Mesothelial cell of epicardium (in vitro differentiated cells): Measurements from ENCODE around the gene ADAM12. TPM values are rescaled to one million over a fixed set of nuclear protein-coding genes. Genes with fewer than 3 reads are reported as not detected.

Experiments
- DNase-seq, 2 experiments: peaks; one replicate each; pipeline ENCODE4 v3.0.0; 2021; ENCODE audit warnings: low spot score in 2 of 2; ENCODE audit not compliant: unreplicated experiment in 2 of 2
- H3K27ac Mint-ChIP-seq: 2 replicates; pipeline ENCODE4 v1.8.0; 2021; ENCODE audit warnings: mixed read lengths
- H3K27me3 Mint-ChIP-seq: 2 replicates; pipeline ENCODE4 v1.8.0; 2021; ENCODE audit warnings: low read depth, mixed read lengths
- H3K36me3 Mint-ChIP-seq: 2 replicates; pipeline ENCODE4 v1.8.0; 2021; ENCODE audit warnings: mixed read lengths
- H3K4me1 Mint-ChIP-seq: 2 replicates; pipeline ENCODE4 v1.8.0; 2021; ENCODE audit warnings: mixed read lengths
- H3K4me3 Mint-ChIP-seq: 2 replicates; pipeline ENCODE4 v1.8.0; 2021; ENCODE audit warnings: mild to moderate bottlenecking, moderate library complexity, mixed read lengths
- H3K9me3 Mint-ChIP-seq: 2 replicates; pipeline ENCODE4 v1.8.0; 2021; ENCODE audit warnings: mixed read lengths
- total RNA-seq: library from RNA; stranded (reverse); gene quantifications from 3 replicates; pipeline ENCODE4 v1.2.1, GENCODE V29; 2021
- TF ChIP-seq, protein P1 (sequence below): fragments of 200-600 bp; sonication (generic); IDR thresholded peaks from one replicate; pipeline ENCODE4 v1.5.0; 2021; ENCODE audit warnings: antibody characterized with exemption; ENCODE audit not compliant: unreplicated experiment

Gene ADAM12, protein sequence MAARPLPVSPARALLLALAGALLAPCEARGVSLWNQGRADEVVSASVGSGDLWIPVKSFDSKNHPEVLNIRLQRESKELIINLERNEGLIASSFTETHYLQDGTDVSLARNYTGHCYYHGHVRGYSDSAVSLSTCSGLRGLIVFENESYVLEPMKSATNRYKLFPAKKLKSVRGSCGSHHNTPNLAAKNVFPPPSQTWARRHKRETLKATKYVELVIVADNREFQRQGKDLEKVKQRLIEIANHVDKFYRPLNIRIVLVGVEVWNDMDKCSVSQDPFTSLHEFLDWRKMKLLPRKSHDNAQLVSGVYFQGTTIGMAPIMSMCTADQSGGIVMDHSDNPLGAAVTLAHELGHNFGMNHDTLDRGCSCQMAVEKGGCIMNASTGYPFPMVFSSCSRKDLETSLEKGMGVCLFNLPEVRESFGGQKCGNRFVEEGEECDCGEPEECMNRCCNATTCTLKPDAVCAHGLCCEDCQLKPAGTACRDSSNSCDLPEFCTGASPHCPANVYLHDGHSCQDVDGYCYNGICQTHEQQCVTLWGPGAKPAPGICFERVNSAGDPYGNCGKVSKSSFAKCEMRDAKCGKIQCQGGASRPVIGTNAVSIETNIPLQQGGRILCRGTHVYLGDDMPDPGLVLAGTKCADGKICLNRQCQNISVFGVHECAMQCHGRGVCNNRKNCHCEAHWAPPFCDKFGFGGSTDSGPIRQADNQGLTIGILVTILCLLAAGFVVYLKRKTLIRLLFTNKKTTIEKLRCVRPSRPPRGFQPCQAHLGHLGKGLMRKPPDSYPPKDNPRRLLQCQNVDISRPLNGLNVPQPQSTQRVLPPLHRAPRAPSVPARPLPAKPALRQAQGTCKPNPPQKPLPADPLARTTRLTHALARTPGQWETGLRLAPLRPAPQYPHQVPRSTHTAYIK
- 10.1 to 13.4 TPM (median 13.3 TPM) in 3 replicates for total RNA-seq

DNA sequence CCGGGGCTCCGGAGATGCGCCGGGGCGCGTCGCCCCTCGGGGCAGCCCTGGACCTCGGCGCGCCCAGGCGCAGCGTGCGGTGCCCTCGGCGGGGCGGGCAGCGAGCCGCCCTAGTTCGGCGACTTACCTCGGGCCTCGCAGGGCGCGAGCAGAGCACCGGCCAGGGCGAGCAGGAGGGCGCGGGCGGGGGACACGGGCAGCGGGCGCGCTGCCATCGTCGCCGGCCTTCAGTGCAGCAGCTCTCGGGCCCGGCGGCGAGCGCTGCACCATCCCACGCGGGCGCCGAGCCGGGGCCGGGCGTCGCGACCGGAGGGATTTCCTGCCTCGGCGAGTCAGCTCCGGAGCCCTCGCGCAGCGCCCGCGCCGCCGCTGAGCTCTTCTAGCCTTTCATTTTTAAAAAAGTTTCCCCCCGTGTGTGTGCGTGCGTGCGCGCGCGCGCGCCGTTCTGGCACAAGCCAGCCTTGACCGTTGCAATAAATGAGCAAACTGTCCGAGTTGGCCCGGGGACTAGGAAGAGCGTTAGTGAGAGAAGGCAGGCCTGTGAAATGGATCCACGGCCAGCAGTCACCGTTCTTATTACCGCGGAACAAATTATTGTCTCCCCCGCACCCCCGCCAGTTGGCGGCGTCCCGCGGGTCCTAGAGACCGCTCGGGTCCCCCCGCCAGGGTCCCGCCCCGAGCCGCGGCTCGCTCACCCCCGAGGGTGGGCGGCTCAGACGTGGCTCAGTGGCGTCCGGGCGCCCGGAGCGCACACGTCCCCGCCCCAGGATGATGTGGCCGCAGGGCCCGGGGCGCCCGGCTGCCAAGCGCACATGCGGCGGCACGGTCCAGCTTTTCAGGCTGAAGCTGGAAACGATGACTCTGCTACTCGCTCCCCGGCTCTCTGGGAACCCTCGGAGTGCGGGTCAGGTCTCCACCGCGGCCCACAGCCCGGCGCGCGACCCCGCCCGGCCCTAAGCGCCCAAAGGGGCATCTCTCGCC lies at the start of gene ADAM12:
ADAM12 (minus strand) TSS at position 547 of the 981 bp plus-strand sequence; CDS start at position 215, 332 bp downstream.
- H3K27ac Mint-ChIP-seq = peak within 1 kb of the TSS; percentile 40
- peak within 1 kb of the TSS; percentile 82 for H3K4me3 Mint-ChIP-seq
- TF ChIP-seq, protein P1, sequence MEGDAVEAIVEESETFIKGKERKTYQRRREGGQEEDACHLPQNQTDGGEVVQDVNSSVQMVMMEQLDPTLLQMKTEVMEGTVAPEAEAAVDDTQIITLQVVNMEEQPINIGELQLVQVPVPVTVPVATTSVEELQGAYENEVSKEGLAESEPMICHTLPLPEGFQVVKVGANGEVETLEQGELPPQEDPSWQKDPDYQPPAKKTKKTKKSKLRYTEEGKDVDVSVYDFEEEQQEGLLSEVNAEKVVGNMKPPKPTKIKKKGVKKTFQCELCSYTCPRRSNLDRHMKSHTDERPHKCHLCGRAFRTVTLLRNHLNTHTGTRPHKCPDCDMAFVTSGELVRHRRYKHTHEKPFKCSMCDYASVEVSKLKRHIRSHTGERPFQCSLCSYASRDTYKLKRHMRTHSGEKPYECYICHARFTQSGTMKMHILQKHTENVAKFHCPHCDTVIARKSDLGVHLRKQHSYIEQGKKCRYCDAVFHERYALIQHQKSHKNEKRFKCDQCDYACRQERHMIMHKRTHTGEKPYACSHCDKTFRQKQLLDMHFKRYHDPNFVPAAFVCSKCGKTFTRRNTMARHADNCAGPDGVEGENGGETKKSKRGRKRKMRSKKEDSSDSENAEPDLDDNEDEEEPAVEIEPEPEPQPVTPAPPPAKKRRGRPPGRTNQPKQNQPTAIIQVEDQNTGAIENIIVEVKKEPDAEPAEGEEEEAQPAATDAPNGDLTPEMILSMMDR = no peak
- H3K9me3 Mint-ChIP-seq = peaks cover 11% of the 10 kb centered on the region
- peaks cover 43% of the 10 kb centered on the region for H3K27me3 Mint-ChIP-seq
- H3K4me1 Mint-ChIP-seq = peaks cover 18% of the 10 kb centered on the region
- peak; percentile 29 to 59 for DNase-seq
- peaks cover 4% of the 10 kb centered on the region for H3K36me3 Mint-ChIP-seq

DNA sequence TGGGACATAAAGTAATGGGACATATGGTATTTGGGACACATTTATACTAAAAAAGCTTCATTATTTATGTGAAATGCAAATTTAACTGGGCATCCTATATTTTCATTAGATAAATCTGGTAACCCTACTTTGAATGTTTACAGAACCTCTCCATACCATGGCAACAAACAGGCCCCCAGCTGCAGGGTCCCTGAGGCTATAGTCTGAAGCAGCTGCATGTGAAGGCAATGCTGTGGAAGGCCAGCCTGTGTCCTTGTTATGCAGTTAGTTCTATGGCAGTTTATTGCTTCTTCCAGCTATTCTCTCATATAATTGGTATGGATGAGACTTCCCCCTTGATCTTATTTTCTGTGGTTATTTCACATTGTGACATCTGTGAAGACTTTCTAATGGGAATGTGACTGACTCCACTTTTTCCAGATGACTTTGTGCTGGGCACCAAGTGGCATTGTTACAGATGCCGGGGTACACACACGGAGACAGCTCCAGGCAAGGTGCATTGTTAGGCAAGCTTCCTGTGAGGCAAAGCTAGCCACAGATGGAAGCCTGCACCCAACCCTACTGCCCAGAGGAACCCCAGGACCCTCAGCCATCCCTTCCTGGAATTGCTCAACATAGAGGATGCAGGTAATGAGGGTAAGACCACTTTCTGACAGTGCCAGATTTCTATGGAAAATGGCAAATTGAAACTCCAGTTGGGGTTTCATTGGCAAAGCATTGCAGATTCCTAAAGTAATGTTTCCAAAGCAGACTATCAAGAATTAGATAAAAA lies 49.5 kb upstream of the ADAM12 start:
- TF ChIP-seq, protein P1 = no peak
- Mint-ChIP-seq H3K4me1 (peaks cover 6% of the 10 kb centered on the region), H3K9me3 (peaks cover 26% of the 10 kb centered on the region), H3K27me3 (no peaks in the 10 kb centered on the region), H3K36me3 (no peaks in the 10 kb centered on the region), H3K27ac (no peak overlapping the region), H3K4me3 (no peak overlapping the region)
- no peak for DNase-seq

DNA sequence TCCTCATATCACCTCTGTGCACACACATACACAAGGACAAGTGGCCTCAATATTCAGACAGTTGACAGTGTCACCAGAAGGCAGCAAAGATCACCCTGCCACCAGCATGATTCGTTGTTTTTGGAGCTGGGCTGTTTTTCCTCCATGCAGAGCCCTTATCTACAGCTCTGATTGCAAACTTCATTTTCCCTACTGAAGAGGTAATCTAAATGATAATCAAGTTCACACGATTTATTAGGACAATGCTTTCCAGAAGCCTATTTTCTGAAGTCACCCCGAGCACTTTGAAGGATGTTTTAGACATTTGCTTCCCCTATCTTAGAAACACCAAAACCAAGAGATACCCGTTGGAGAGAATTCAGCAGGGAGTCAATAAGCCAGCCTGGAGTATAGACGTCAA lies 46.0 kb upstream of the ADAM12 start:
- Mint-ChIP-seq H3K4me3 (no peak overlapping the region), H3K27me3 (peaks cover 5% of the 10 kb centered on the region)
- TF ChIP-seq, protein P1 = no peak

DNA sequence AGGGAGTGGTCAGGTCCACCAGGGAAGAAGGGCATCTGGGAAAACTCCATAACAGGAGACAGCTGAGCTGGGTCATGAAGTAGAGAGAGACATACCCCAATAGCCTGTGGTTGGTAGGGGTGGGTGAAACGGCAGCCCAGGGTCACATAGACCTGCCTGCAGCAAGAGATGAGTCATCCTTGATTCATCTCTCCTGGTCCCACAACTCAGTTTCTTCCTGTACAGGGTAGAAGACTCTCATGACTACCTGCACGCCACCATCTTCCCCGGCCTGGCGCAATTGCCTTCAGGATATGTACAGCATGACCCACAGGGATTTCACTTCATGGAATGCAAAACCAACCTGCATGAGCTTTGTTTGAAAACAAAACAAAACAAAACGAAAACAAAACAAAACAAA lies 45.1 kb upstream of the ADAM12 start:
- Mint-ChIP-seq H3K27ac (no peak overlapping the region), H3K36me3 (no peaks in the 10 kb centered on the region), H3K27me3 (peaks cover 9% of the 10 kb centered on the region), H3K9me3 (no peaks in the 10 kb centered on the region), H3K4me1 (peaks cover 6% of the 10 kb centered on the region), H3K4me3 (no peak overlapping the region)
- no peak for DNase-seq
- TF ChIP-seq, protein P1 = no peak

More for the DNA sequence above, 46.0 kb upstream of the ADAM12 start:
- Mint-ChIP-seq H3K4me1 (peaks cover 6% of the 10 kb centered on the region), H3K36me3 (no peaks in the 10 kb centered on the region), H3K27ac (no peak overlapping the region), H3K9me3 (peaks cover 3% of the 10 kb centered on the region)
- DNase-seq = no peak
